AG10803 (cell line): Measurements from ENCODE around the gene ZNF221.

Source experiments
- DNase-seq: peaks from one replicate; pipeline ENCODE4 v3.0.0; 2010; ENCODE audit warnings: low read depth
- H3K4me3 ChIP-seq: 2 replicates; pipeline ENCODE4 v1.5.1; 2011; ENCODE audit warnings: mild to moderate bottlenecking, low read length, control low read depth
- CTCF ChIP-seq: conservative IDR thresholded peaks from 2 replicates; pipeline ENCODE4 v1.5.1; 2011; ENCODE audit warnings: mild to moderate bottlenecking, low read length, control low read depth, inconsistent platforms

Gene ZNF221

GRCh38 chr19:43997631-43998290, 46.7 kb downstream of the ZNF221 start:
- no peak overlapping the region for H3K4me3 ChIP-seq
- no peak for TF ChIP-seq CTCF
- peak; percentile 13 for DNase-seq

GRCh38 chr19:44002212-44002565, 51.2 kb downstream of the ZNF221 start:
- no peak for DNase-seq
- peak overlapping the region; percentile 95 for H3K4me3 ChIP-seq
- no peak for TF ChIP-seq CTCF

GRCh38 chr19:44002566-44003460, 51.8 kb downstream of the ZNF221 start, which contains the start of gene ZNF230:
Gene ZNF230 (plus strand): TSS chr19:44002957. CDS start chr19:44007079, 4,122 bp downstream.
- no peak for TF ChIP-seq CTCF
- H3K4me3 ChIP-seq = peak within 1 kb of the TSS; percentile 95
- DNase-seq = peak; percentile 93

GRCh38 chr19:44003461-44004009, 52.5 kb downstream of the ZNF221 start:
- peak overlapping the region; percentile 95 for H3K4me3 ChIP-seq
- TF ChIP-seq CTCF = no peak
- no peak for DNase-seq

GRCh38 chr19:44005973-44006372, 54.9 kb downstream of the ZNF221 start:
- no peak for TF ChIP-seq CTCF
- DNase-seq = peak; percentile 53
- no peak overlapping the region for H3K4me3 ChIP-seq

- no peak for DNase-seq
- no peak for TF ChIP-seq CTCF
- no peak overlapping the region for H3K4me3 ChIP-seq
Measured at GRCh38 chr19:44007473-44007872, 56.4 kb downstream of the ZNF221 start.
